SK-N-SH (cell line): ENCODE results near the gene CHD5. TPM values are rescaled to one million over a fixed set of nuclear protein-coding genes. Genes with fewer than 3 reads are reported as not detected.

Experiments
- CTCF ChIA-PET: fragments of 300-600, 350-600 bp; formaldehyde crosslinking; extraction: SDS; loops from one replicate; lab custom pipeline; 2021; lab: Yijun Ruan, JAX
- POLR2A ChIA-PET: fragments of 350-600 bp; sonication (Branson Sonifier 250); formaldehyde crosslinking; extraction: SDS; loops from one replicate; lab custom pipeline; 2020; ENCODE audit warnings: antibody characterized with exemption, inconsistent platforms; lab: Yijun Ruan, JAX
- DNase-seq: peaks from one replicate; pipeline ENCODE4 v3.0.0; 2012
- H2AFZ ChIP-seq: fragments of 200-600 bp; sonication (generic); 2 replicates; pipeline ENCODE4 v1.8.1; 2016; ENCODE audit warnings: antibody characterized with exemption, mild to moderate bottlenecking, low read depth
- H3F3A ChIP-seq: fragments of 200-600 bp; sonication (generic); replicated peaks from 2 replicates; pipeline ENCODE3; 2016; ENCODE audit warnings: antibody characterized with exemption, mild to moderate bottlenecking; ENCODE audit not compliant: insufficient read depth
- H3K27ac ChIP-seq, 2 experiments: fragments of 200-500 bp in 1 of 2; fragments of 200-600 bp in 1 of 2; sonication (Bioruptor generic) in 1 of 2; sonication (generic), shearing (Covaris generic) in 1 of 2; 2 replicates each; pipeline versions ENCODE4 v1.5.1 to v1.6.1; 2014 to 2016; ENCODE audit warnings: low read depth in 2 of 2, inconsistent platforms in 1 of 2, low read length in 1 of 2, mild to moderate bottlenecking in 1 of 2, mixed read lengths in 1 of 2
- H3K27me3 ChIP-seq: fragments of 200-600 bp; sonication (generic), shearing (Covaris generic); 2 replicates; pipeline ENCODE4 v1.6.1; 2016; ENCODE audit warnings: mixed run types; ENCODE audit not compliant: insufficient read depth
- H3K36me3 ChIP-seq, 2 experiments: fragments of 200-500 bp in 1 of 2; fragments of 200-600 bp in 1 of 2; sonication (Bioruptor generic) in 1 of 2; sonication (generic) in 1 of 2; replicated peaks in 1 of 2; 2 replicates each; pipeline versions ENCODE3 to v1.5.1; 2014 to 2016; ENCODE audit warnings: low read length in 1 of 2, mild to moderate bottlenecking in 1 of 2; ENCODE audit not compliant: insufficient read depth in 2 of 2, control insufficient read depth in 1 of 2
- H3K4me1 ChIP-seq, 2 experiments: fragments of 200-500 bp in 1 of 2; fragments of 200-600 bp in 1 of 2; sonication (Bioruptor generic) in 1 of 2; sonication (generic), shearing (Covaris generic) in 1 of 2; 2 replicates each; pipeline versions ENCODE4 v1.5.1 to v1.6.1; 2014 to 2016; ENCODE audit warnings: low read depth in 1 of 2, low read length in 1 of 2, mixed run types in 1 of 2; ENCODE audit not compliant: insufficient read depth in 2 of 2, control insufficient read depth in 1 of 2
- H3K4me2 ChIP-seq: fragments of 200-600 bp; sonication (generic), shearing (Covaris generic); 2 replicates; pipeline ENCODE4 v1.6.1; 2017; ENCODE audit warnings: mixed run types
- H3K4me3 ChIP-seq, 2 experiments: fragments of 200-500 bp in 1 of 2; fragments of 200-600 bp in 1 of 2; sonication (Bioruptor generic) in 1 of 2; sonication (generic), shearing (Covaris generic) in 1 of 2; 2 replicates each; pipeline versions ENCODE4 v1.5.1 to v1.8.1; 2014 to 2016; ENCODE audit warnings: low read depth in 2 of 2, inconsistent platforms in 1 of 2, low read length in 1 of 2, mild to moderate bottlenecking in 1 of 2, mixed read lengths in 1 of 2, moderate library complexity in 1 of 2
- H3K79me2 ChIP-seq: fragments of 200-600 bp; sonication (generic); 2 replicates; pipeline ENCODE4 v1.8.1; 2017; ENCODE audit warnings: mild to moderate bottlenecking; ENCODE audit not compliant: insufficient read depth
- H3K9ac ChIP-seq: fragments of 200-600 bp; sonication (generic); 2 replicates; pipeline ENCODE4 v1.6.1; 2017; ENCODE audit warnings: mixed run types
- H3K9me2 ChIP-seq: fragments of 200-600 bp; sonication (generic); 2 replicates; pipeline ENCODE4 v1.6.1; 2017; ENCODE audit warnings: mixed run types
- H3K9me3 ChIP-seq: fragments of 200-600 bp; sonication (generic); 2 replicates; pipeline ENCODE4 v1.6.1; 2017; ENCODE audit warnings: mixed run types, mild to moderate bottlenecking, moderate library complexity
- H4K20me1 ChIP-seq: fragments of 200-600 bp; sonication (generic); 2 replicates; pipeline ENCODE4 v1.6.1; 2017; ENCODE audit warnings: mild to moderate bottlenecking, mixed run types; ENCODE audit not compliant: insufficient read depth
- EZH2phosphoT487 ChIP-seq: fragments of 200-600 bp; sonication (generic); IDR thresholded peaks from 2 replicates; pipeline ENCODE4 v1.6.1; 2017; ENCODE audit warnings: low read depth, mixed run types, mild to moderate bottlenecking, antibody characterized with exemption, moderate library complexity, borderline replicate concordance
- FOXJ3 ChIP-seq: sonication (generic); formaldehyde crosslinking; IDR thresholded peaks from 2 replicates; pipeline ENCODE4 v1.5.1; 2020; ENCODE audit warnings: mild to moderate bottlenecking, missing genetic modification reagents
- GABPA ChIP-seq: IDR thresholded peaks from 2 replicates; pipeline ENCODE4 v1.4.0; 2012; ENCODE audit warnings: low read depth, mild to moderate bottlenecking
- GATA2 ChIP-seq: sonication (generic); formaldehyde crosslinking; IDR thresholded peaks from 2 replicates; pipeline ENCODE4 v1.5.0; 2020; ENCODE audit warnings: mild to moderate bottlenecking, missing genetic modification reagents
- JUND ChIP-seq: IDR thresholded peaks from 2 replicates; pipeline ENCODE4 v1.4.0; 2012
- MXI1 ChIP-seq: IDR thresholded peaks from 2 replicates; pipeline ENCODE4 v1.6.1; 2012; ENCODE audit warnings: mild to moderate bottlenecking, low read depth, low read length, improper control_type of control experiment
- RAD21 ChIP-seq: IDR thresholded peaks from 2 replicates; pipeline ENCODE4 v1.6.1; 2012; ENCODE audit warnings: mild to moderate bottlenecking, low read length
- TAF1 ChIP-seq: IDR thresholded peaks from 2 replicates; pipeline ENCODE4 v1.6.1; 2012; ENCODE audit warnings: low read depth, mild to moderate bottlenecking, low read length, moderate library complexity, borderline replicate concordance
- WGBS: methylation state at CpG from one replicate; pipeline ENCODE4 v1.1.6; 2017; ENCODE audit warnings: low lambda C conversion rate; 5-methylcytosine and 5-hydroxymethylcytosine counted together
- polyA plus RNA-seq, 3 experiments: library from polyadenylated mRNA; depleted of rRNA; stranded (reverse); fragments of >200 nt; gene quantifications; 2 replicates each; pipeline ENCODE4 v1.2.3, GENCODE V29; 2012
- TF ChIP-seq, protein P1 (sequence below): IDR thresholded peaks from 2 replicates; pipeline ENCODE4 v1.4.0; 2012; ENCODE audit warnings: low read depth, borderline replicate concordance
- TF ChIP-seq, protein P2 (sequence below): IDR thresholded peaks from 2 replicates; pipeline ENCODE4 v1.6.1; 2012; ENCODE audit warnings: mild to moderate bottlenecking, low read depth, low read length, moderate library complexity

Gene CHD5
- polyA plus RNA-seq, 1 of the 3 experiments (the other 2 are of a cell fraction), result 0.26 TPM

DNA sequence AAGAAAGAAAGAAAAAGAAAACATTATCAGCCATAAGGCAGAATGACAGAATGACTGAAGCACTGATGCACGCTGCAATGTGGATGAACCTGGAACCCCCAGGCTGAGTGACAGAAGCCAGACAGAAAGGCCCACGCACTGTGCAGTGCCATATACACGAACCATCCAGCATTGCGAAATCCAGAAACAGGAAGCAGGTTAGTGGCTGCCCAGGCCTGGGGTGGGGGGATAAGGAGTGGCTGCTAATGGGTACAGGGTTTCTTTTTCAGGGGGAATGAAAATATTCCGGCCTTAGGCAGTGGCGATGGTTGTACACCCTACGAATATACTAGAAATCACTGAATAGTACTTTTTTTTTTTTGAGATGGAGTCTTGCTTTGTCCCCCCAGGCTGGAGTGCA lies 57.0 kb downstream of the CHD5 start:
- DNase-seq, result no peak
- no peaks in the 10 kb centered on the region for H3K9me3 ChIP-seq
- no peak overlapping the region for H3K9ac ChIP-seq
- CTCF ChIA-PET, result no interaction called here
- H3K4me2 ChIP-seq, result no peak overlapping the region
- H3K79me2 ChIP-seq, result no peaks in the 10 kb centered on the region
- no peaks in the 10 kb centered on the region for H3K36me3 ChIP-seq
- H3F3A ChIP-seq, result no peaks in the 10 kb centered on the region
- no peak for TF ChIP-seq TAF1
- TF ChIP-seq GABPA, result no peak
- no peak for TF ChIP-seq GATA2
- no peak for TF ChIP-seq RAD21
- TF ChIP-seq, protein P1, sequence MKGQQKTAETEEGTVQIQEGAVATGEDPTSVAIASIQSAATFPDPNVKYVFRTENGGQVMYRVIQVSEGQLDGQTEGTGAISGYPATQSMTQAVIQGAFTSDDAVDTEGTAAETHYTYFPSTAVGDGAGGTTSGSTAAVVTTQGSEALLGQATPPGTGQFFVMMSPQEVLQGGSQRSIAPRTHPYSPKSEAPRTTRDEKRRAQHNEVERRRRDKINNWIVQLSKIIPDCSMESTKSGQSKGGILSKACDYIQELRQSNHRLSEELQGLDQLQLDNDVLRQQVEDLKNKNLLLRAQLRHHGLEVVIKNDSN, result no peak
- TF ChIP-seq, all 33 proteins: peak for 0
- Histone ChIP-seq H3K4me3 (no peak overlapping the region), H3K9me2 (no peaks in the 10 kb centered on the region), H3K27ac (no peak overlapping the region), H3K4me1 (no peaks in the 10 kb centered on the region), H3K27me3 (no peaks in the 10 kb centered on the region), H2AFZ (no peak overlapping the region), H4K20me1 (no peaks in the 10 kb centered on the region)
- POLR2A ChIA-PET, result no interaction called here
- WGBS, result 65% methylated on average over 7 of the region's 7 CpGs

DNA sequence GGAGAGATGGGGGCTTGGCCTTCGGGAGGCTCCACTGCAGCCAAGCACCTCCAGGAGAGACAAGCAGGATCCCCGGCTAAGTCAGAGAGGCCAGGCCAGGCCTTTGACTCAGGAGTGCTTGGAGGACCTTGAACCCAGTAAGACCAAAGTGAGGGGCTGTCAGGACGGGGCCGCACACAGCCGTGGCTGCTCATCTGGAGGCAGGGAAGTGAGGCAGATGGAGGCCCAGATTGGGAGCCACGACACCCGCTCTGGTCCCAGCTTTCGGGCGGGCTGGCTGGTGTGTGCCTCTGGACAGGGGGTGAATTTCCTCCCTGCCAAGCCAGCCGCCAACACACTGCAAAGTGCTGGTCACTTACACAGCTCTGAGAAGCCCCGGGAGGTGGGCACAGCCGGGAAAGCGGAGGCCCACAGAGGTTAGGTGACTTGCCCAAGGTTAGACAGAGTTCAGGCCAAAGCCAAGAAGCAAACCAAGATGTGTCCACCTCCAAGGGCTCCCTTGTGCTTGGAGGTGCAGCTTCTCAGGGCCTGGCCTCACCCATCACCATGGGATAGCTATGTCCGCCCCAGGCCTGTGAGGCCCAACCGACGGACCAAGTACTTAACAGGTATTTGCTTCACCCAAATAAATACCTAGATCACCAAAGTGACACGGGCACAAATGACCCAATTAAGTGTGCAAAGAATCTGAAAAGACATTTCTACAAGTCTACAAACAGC lies 58.3 kb downstream of the CHD5 start:
- TF ChIP-seq JUND (no peak), MXI1 (no peak), RAD21 (no peak), FOXJ3 (no peak), EZH2phosphoT487 (no peak)
- TF ChIP-seq, protein P2, sequence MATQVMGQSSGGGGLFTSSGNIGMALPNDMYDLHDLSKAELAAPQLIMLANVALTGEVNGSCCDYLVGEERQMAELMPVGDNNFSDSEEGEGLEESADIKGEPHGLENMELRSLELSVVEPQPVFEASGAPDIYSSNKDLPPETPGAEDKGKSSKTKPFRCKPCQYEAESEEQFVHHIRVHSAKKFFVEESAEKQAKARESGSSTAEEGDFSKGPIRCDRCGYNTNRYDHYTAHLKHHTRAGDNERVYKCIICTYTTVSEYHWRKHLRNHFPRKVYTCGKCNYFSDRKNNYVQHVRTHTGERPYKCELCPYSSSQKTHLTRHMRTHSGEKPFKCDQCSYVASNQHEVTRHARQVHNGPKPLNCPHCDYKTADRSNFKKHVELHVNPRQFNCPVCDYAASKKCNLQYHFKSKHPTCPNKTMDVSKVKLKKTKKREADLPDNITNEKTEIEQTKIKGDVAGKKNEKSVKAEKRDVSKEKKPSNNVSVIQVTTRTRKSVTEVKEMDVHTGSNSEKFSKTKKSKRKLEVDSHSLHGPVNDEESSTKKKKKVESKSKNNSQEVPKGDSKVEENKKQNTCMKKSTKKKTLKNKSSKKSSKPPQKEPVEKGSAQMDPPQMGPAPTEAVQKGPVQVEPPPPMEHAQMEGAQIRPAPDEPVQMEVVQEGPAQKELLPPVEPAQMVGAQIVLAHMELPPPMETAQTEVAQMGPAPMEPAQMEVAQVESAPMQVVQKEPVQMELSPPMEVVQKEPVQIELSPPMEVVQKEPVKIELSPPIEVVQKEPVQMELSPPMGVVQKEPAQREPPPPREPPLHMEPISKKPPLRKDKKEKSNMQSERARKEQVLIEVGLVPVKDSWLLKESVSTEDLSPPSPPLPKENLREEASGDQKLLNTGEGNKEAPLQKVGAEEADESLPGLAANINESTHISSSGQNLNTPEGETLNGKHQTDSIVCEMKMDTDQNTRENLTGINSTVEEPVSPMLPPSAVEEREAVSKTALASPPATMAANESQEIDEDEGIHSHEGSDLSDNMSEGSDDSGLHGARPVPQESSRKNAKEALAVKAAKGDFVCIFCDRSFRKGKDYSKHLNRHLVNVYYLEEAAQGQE, result no peak
- no peaks in the 10 kb centered on the region for H3K4me1 ChIP-seq
- no peak overlapping the region for H3K27ac ChIP-seq
- no peaks in the 10 kb centered on the region for H3K27me3 ChIP-seq
- ChIA-PET POLR2A (no interaction called here), CTCF (no interaction called here)
- 68% methylated on average over 12 of the region's 17 CpGs for WGBS
- no peak for DNase-seq
- no peaks in the 10 kb centered on the region for H4K20me1 ChIP-seq
- no peak overlapping the region for H3K9ac ChIP-seq
- H3K9me3 ChIP-seq, result no peaks in the 10 kb centered on the region
- no peaks in the 10 kb centered on the region for H3K9me2 ChIP-seq
- H3K79me2 ChIP-seq, result no peaks in the 10 kb centered on the region
- H3F3A ChIP-seq, result no peaks in the 10 kb centered on the region
- H3K36me3 ChIP-seq, result no peaks in the 10 kb centered on the region
- H3K4me2 ChIP-seq, result no peak overlapping the region
- no peak overlapping the region for H2AFZ ChIP-seq
- no peak overlapping the region for H3K4me3 ChIP-seq
